Midbrain (tissue), 1 donor: ENCODE data around the gene SPTB.
A peak's percentile ranks its signal among the peaks of the same experiment; 100 is the strongest.

Experiments
- DNase-seq: peaks from one replicate; lab custom pipeline; 2025; lab: John Stamatoyannopoulos, UW

Gene SPTB

DNA sequence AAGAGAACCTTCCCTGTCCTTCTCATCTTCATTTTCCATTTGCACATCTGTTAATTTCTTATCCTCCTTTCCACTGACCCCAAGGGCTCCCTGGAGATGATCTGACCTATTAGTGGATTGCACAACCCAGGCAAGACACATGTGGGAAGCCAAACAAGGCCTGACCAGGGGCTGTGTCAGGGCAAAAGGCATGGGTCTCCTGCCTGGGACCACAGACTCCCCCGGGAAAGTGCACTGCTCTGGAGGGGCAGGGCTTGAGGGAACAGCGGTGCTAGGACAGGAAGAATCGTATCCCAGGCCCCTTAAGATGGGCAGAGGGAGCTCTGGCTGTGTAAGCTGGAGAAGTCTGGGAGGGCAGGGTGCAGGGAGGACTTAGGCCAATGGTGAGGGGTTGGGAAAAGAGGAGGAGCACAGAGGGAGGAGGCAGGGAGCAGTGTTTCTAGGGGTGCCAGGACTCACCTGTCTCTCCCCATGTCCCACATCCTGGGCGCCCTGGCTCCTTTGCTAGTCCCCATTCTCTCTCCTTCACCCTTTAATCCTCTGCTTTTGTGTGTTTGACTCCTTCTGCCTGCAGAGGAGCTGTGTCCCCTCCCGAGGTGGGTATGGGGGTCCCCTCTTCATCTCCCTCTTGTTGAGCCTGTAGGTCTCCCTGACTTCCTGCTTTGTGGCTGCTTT, 150.2 kb downstream of the SPTB start:
- no peak for DNase-seq

DNA sequence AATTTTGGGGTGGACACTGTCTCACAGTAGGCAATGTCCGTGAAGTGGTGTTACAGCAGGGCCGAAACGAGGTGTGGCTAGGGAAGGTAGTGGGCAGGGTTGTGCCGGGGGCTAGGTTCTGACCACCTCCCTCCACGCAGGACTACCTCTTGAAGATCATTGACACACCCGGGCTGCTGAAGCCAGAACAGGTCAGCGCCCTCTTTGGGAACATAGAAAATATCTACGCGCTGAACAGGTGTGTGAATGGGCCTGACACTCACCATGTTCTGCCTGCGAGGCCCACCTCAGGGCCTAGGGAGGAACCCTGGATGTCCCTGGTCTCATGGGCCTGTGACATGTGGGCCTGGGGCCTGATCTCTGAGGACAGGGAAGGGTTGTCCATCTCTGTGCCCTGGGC, 150.9 kb downstream of the SPTB start:
- no peak for DNase-seq

DNA sequence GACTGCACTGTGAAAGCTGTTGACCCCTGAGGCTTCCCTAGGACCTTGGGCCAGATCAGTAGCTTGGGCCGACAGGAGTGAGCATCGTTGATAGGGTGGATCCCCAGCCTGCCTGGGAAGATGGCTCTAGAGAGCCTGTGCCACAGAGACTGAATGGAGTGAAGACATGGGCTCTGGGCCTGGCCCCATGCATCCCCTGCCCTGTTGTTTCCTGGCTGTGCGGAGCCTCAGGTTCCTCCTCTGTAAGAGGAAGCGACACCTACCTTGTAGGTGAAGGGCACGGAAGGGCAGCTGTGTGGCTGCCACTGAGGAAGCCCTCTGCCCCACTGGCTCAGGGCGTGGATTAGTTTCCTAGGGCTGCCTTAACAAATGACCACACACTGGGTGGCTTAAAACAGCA, 151.6 kb downstream of the SPTB start:
- no peak for DNase-seq

DNA sequence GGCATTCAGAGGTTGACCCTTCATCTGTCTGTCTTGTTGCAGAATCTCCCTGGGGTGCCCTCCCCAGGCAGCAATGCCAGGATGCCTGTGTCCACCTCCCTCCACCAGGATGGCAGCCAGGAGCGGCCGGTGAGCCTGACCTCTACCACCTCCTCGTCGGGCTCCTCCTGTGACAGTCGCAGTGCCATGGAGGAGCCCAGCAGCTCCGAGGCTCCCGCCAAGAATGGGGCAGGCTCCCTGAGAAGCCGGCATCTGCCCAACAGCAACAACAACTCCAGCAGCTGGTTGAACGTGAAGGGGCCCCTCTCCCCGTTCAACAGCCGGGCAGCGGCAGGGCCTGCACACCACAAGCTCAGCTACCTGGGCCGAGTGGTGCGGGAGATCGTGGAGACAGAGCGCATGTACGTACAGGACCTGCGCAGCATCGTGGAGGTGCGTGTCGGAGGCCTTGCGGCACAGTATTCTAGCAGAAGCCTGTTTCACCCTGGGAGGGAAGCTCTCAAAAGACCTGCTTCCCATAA, 152.1 kb downstream of the SPTB start:
- no peak for DNase-seq

DNA sequence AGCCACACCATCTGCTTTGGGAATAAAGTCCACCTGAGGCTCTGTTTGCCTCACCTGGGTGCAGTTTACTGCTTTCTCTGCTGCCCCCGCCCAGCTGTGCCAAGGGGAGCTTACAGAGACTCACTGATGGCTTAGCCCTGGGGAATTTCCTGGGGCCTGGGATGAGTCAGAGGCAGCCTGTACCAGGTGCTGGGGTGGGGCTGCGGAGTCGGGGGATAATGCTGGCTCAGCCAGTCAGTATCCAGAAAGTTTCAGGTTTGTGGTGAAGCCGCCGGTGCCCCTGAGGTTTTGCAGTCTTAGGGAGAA, 153.2 kb downstream of the SPTB start:
- no peak for DNase-seq

DNA sequence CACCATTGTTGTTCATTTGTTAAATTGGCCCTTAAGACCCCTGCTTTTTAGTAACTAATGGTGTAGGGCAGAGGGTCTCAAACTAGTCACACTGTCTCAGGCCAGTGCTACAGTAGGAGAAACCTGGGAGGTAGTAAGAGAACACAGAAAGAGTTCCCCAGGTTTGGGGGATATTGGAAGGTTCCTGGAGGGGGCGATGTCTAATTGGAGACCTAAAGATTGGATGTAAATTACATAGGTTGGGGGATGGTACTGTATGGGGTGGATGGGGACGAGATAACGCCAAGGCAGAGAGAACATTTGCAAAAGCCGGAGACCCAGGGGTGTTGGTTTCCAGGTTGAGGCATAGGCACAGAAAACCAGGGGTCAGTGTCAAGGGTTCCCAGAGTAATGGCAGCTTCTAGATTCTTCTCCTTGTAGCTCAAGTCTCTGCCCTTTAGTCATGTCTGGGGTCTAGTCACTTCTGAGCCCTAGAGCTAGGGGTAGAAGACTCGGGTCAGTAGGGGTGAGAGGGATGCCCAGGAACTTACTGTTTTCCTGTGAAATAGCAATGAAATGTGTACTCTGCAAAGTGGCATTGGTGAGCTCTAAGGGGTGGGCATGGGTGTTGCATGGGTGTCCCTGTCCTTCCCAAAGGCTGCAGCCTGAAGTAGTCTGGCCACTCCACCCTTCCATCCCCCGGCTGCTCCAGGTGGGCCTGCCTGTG, 153.7 kb downstream of the SPTB start:
- DNase-seq: no peak

DNA sequence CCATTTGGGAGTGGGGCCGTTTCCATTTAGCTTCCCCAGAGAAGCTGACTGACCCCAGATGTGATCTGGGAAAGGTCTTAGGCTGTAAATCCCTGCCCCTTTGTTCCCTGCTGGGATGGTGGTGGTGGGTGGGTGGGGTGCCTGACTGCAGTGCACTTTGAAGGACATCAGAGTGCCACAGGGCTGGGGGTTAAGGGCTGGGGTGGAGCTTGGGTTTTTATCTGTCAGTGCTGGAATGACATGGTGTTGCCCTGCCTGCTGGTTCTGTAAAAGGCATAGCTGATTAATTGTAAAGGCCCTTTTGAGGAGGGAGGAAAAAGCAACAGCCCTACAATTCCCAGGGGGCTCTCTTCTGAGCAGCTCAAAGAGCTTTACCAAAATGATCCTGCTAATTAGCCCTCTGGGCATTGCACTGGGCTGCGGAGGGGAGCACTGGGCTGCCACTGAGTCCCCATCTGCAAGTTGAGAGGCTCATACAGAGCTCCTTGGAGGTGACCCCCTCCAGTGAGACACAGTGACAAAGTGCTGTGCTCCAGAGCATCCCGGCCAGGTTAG, 154.4 kb downstream of the SPTB start:
- no peak for DNase-seq

DNA sequence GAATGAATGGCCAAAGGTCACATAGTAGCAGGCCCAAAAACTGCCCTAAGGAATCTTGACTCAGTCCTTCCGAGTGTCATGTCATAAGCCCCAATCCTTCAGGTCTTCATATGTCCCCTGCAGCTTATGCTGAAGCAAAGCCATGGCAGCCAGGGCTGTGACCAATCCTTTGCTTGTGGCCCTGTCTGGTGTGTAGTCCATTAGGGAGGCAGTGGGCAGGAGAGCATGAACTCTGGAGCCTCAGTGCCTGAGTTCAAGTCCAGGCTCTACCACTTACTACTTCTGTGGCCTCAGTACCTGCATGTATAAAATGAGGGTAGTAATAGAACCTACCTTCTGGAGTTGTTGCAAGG, 155.2 kb downstream of the SPTB start:
- DNase-seq: no peak

DNA sequence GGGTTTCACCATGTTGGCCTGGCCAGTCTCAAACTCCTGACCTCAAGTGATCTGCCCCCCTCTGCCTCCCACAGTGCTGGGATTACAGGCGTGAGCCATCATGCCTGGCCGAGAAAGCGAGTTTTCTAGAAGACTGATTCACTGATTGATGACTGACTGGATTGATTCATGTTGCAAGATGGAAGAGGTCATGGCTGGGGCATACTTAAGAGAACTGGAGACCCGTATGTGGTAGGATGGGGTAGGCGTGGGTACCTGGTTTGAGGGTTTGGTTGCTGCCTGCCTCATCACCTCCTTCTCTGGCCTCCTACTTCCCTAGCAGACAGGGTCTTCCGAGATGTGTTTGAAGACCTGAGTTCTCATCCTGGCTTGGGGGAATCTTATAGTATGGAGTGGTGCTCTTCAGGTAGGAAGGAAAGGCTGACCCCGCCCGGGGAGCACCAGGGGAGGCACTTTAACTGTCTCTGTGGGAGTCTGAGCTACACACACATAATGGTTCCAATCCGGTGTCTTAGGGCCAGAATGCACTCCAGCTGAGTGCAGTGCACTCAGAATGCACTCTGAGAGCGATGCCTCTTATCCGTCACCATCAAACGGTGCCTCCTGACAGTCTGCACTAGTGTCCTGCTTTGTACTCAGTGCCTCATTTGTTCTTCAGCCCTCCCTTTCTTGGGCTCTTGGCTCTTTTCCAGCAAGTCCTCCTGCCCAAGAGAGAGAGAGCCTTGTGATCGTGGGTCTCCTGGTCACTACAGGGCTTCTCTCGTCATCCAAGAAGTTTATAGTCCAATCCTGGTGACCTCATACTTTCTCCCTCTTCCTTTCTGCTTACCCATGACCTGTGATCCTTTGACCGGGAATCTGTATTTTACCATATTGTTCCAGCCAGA, 155.8 kb downstream of the SPTB start:
- peak; percentile 38 for DNase-seq

DNA sequence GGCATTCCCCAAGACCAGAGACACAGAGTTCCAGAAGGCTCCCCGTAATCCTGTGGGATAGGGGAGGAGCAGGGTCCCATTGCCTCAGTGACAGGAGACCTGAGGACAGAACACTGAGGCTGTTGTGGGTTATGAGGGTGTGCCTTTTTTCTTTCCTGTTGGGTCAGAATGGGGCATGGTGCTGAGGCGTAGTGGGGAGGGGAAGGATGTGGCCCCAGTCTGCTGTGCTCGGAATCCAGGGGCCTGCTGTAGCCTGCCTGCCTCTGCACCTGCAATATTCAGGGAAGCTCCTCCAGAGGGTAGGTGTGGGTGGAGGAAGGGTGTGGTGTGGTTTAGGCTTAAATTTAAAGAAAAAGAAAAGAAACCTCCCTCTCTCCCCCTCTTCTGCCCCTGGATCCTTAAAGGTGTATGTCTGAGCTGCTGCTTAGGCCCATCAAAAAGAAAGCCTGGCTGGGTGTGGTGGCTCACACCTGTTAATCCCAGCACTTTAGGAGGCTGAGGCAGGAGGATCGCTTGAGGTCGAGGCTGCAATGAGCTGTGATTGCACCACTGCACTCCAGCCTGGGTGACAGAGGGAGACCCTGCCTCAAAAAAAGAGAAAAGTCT, 156.8 kb downstream of the SPTB start:
- no peak for DNase-seq

DNA sequence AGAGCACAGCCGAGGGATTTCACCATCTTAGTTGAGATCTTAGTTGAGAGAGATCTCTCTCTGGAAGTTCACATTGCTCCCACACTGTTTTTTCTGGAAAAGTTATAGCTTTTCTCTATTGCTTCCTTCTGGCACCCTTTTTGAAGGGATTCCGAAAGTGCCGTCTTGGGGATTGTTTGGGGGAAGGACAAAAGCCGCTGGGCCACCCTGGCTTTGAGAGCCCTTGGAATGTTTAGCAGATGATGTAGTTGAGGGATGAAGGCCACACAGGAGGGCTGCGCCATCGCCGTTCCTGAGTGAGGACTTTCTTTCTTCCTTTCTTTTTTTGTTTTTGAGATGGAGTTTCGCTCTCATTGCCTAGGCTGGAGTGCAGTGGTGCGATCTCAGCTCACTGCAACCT, 157.8 kb downstream of the SPTB start:
- DNase-seq: no peak

DNA sequence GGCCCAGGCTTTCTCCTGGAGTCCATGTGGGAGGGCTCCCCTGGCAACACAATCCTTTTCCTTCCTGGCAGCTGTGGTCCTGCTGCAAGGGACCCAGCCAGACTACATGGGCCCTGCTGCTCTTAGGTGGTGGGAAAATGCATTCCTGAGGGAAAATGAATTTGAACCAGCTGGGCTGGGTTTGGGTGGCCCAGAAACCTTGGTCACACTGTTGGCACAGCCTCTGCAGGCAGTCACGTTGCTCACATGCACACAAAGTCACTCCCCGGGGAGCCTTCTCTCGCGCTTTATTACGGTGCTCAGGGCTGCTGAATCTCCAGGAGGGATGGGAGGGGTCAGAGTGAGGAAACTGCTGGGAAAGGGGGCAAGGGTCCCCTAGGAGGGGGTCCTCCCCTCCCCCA, 158.3 kb downstream of the SPTB start:
- DNase-seq: peak; percentile 37

DNA sequence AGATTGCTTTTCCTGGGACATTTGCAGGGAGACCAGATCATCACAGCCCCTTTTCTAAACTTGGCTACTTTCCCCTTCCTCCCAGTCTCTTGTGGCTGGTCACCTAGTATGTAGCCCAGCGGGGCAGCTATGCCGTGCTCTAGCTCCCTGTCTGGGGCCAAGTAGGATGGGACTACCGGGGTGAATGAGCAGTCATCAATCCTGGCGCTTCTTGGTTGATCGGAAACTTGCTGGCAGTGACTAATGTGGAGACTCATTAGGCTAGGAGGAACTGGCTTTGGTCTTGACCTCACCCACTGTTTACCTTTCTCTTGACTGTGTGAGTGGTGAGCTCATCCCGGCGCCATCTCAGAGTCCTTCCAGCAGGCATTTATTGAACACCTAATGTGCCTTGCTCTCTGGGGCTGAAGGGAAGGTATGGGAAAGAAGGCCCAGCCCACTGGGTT, 159.6 kb downstream of the SPTB start:
- DNase-seq: no peak

DNA sequence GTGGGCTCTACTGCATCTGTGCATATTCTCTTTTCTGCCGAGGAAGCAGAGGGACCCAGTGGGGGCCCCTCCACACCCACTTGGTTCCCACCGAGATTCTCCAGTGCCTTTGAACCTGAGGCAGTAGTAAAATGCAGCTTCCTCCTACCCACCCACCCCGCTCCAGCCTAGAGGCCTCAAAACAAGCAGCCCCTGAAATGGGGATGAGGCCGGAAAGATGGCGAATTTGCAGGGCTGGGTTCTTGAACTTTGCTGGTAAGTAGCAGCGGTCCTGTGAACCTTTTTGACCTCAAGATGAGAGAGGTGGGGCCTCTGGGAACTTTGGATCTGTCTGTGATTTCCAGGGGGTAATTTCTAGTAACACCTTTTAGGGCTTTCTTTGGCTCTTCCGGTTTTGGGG, 160.1 kb downstream of the SPTB start:
- DNase-seq: no peak

DNA sequence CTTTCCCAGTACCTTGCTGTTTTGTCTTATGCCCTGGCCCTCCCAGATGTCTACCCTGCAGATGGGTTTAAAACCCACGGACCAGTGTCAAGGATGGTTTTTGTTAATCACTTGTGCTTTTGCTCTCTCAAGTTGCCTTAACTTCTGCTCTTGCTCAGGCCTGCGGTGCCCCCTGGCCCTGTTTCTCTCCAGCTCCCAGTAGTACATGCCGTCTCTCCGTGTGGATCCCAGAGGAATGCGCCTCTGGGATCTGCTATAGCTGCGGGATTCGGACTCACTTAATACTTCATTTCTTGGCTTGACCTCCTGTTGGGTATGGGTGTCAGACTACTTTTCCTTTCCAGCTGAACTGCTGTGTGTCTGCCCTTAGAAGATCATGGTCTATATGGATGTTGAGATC, 160.9 kb downstream of the SPTB start:
- DNase-seq: no peak

DNA sequence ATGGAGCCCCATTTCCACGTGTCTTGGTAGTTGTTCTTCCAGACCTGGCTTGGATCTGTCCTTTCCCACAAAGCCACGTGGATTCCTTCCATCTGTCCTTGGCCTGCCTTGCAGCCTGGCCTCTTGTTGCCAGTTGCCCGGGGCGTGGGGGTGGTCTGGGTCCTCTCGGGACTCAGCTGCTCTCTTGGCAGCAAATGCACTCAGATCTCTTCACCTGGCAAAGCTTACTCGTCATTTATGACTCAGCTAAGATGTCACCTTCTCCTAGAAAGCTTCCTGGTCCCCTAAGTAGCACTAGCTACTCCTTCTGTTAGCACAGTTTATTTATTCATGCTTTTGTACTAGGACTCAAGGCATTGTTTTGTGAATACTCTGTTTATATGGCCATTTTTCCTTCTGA, 161.8 kb downstream of the SPTB start:
- DNase-seq: peak; percentile 29

DNA sequence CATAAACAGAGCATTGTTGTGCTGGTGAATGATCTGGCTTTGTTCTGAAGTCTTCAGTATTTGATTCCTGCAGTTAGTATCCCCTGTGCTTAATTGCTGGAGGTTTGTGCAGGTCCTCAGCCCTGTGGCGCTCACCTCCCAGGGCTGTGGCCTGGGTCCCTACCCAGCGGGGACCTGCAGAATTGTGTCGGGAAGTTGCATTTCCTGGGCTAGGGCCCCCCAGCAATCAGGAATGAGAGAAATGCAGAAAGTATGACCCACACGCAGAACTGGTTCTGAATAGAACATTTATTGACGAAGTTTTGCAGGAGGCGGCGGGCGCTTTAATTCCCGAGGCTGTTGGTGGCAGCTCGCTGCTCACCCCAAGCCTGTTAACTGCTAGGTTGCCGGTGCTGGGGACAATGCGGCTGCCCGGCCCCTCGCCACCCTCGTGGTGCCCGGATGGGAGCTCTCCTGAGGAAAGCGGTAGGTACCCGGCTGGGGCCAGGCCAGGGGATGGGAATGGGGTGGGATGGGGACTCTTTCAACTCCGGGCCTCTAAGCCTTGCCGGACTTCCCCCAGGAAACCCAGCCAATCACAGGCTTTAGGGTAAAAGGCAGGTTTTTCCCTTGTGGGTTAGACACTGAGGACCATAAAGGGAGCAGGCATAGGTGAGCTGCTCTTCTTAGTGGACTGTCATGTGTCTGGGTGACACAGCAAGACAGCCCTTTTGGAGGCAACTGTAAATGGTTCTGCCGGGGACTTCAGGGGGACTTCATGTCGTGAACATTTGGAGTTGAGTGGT, 163.9 kb downstream of the SPTB start:
- peak; percentile 82 for DNase-seq

DNA sequence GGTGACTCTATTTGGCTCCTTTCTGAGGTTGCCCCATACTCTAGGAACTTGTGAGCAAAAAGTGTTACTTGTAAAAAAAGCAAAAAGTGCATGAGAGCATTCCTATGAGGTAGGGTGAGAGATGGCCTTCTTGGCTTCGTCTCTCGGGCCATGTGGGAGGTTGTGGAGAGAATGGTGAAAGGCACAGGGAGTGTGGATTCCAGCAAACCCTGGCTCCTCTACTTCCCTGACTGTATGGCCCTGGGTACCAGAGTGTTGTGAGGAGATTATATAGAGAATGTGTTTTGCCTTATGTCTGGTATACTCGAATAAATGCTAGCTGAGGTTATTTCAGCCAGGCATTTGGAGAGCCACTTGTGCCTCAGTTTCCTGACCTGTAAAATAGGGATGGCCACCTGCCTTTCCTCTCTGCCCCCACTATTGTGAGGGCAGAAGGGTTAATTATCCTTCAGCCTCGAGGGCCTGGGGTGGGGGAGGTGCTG, 164.5 kb downstream of the SPTB start:
- DNase-seq: no peak

DNA sequence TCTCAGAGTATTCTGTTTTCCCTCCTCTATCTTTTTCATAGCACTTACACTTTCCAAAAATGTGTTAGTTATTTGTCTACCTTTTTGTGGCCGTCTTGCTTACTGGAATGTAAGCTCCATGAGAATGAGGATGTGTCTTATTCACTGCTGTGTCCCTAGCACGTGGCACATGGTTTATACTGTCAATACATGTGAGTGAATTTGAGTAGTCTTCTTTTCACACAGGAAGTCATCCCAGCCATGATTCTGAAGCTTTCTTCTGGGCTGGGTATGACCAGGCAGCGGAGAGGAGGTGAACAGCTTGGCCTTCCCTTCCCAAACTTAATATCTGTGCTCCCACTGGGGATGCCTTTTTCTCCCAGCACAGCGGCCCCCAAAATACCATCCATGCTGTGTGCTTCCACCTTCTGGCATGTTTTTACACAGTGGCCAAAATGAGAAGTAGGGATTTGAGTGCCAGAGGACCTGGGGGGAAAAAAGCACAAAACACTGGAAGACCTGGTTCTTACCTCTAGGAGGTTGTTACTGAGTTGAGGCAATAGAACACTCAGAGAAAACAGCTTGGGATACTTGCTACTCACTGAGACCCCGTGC, 165.2 kb downstream of the SPTB start:
- DNase-seq: no peak

DNA sequence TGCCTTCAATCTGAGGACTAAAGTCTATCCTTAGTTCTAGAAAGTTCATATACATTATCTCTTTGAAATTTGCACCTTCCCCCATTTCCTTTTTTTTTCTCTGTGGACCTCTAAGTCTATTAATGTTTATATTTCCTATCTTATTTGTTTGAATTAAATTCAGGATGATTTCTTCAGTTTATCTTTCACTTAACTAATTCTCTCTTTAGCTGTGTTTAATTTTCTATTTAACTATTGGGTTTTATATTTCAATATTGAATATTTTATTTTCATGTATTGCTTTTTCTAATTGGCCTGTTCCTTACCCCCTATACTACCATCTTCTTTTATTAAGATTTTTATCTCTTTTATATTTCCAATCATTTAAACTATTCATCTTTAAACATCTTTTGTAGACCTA, 166.0 kb downstream of the SPTB start:
- DNase-seq: no peak

DNA sequence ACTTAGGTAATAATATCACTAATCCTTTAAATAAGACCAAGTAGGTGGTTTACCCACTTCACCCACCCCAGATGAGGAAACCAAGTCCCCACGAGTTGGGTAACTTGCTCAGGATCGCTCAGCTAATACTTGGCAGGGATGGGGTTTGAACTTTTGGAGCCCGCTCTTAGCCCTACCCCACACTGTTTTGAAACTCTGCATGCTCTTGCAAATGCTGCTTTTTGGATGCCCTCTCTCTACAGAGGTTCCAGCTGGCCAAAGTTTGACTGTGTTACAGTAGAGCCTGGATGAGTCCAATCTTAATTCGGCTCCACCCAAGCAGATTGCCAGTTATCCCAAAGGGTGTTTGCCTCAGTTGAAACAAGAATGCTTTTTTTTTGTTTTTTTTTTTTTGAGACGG, 168.7 kb downstream of the SPTB start:
- no peak for DNase-seq
